GM12878 (cell line): ENCODE results near the gene PITPNM1. TPM values are rescaled to one million over a fixed set of nuclear protein-coding genes. Genes with fewer than 3 reads are reported as not detected.
A peak's percentile ranks its signal among the peaks of the same experiment; 100 is the strongest.

ENCODE experiments used
- ATAC-seq: fragments of 200-7000 bp; cut with Tn5 transposase; 3 replicates; pipeline ENCODE4 v1.9.1; 2020; ENCODE audit warnings: mild to moderate bottlenecking, moderate library complexity
- BruUV-seq: library from RNA; stranded (reverse); fragments of 400-500 nt; replicated peaks from 2 replicates; lab custom pipeline; 2021; lab: Mats Ljungman, UMichigan
- CTCF ChIA-PET: fragments of 300-600 bp; sonication (Branson Sonifier 250); formaldehyde crosslinking; extraction: SDS; loops from one replicate; lab custom pipeline; 2021; ENCODE audit warnings: inconsistent platforms; lab: Yijun Ruan, JAX
- POLR2A ChIA-PET: fragments of 350-600 bp; formaldehyde crosslinking; extraction: SDS; loops from one replicate; lab custom pipeline; 2021; ENCODE audit warnings: inconsistent platforms; lab: Charles Lee
- RAD21 ChIA-PET: fragments of 300-600 bp; sonication (Branson Sonifier 250); formaldehyde crosslinking; loops from one replicate; lab custom pipeline; 2023; ENCODE audit warnings: antibody characterized with exemption; ENCODE audit not compliant: unreplicated experiment; lab: Charles Lee
- SMC1A ChIA-PET: fragments of 300-600 bp; sonication (Branson Sonifier 250); formaldehyde crosslinking; loops from one replicate; lab custom pipeline; 2023; ENCODE audit not compliant: unreplicated experiment, uncharacterized antibody; lab: Charles Lee
- DNase-seq: peaks from one replicate; pipeline ENCODE4 v3.0.0-alpha.2; 2011; ENCODE audit warnings: low read depth, low spot score
- FAIRE-seq: peaks from 3 replicates; lab custom pipeline; 2011; peaks lifted over from hg19 to GRCh38; lab: Jason Lieb, UNC
- H2AFZ ChIP-seq: 2 replicates; pipeline ENCODE4 v1.6.0; 2011; ENCODE audit warnings: low read depth, low read length, control low read depth; ENCODE audit not compliant: control insufficient read depth
- H3K27ac ChIP-seq: 2 replicates; pipeline ENCODE4 v1.5.1; 2011; ENCODE audit warnings: control low read depth; ENCODE audit not compliant: control insufficient read depth, insufficient read depth
- H3K27me3 ChIP-seq, 2 experiments: replicated peaks in 1 of 2; 2 replicates each; pipeline versions ENCODE4 v1.6.0 to v1.6.1; 2011; ENCODE audit warnings: low read length in 1 of 2; ENCODE audit not compliant: control insufficient read depth in 2 of 2, insufficient read depth in 2 of 2
- H3K36me3 ChIP-seq, 2 experiments: 2 replicates each; pipeline ENCODE4 v1.5.1; 2011; ENCODE audit warnings: low read length in 1 of 2; ENCODE audit not compliant: control insufficient read depth in 2 of 2, insufficient read depth in 2 of 2
- H3K4me1 ChIP-seq: 2 replicates; pipeline ENCODE4 v1.6.1; 2011; ENCODE audit warnings: mild to moderate bottlenecking, low read length, moderate library complexity, mixed read lengths; ENCODE audit not compliant: control insufficient read depth, insufficient read depth
- H3K4me2 ChIP-seq: 2 replicates; pipeline ENCODE4 v1.6.0; 2011; ENCODE audit warnings: control low read depth; ENCODE audit not compliant: control insufficient read depth, insufficient read depth
- H3K4me3 ChIP-seq: fragments of 200-600 bp; sonication (generic); 2 replicates; pipeline ENCODE4 v1.5.1; 2016
- H3K79me2 ChIP-seq: 2 replicates; pipeline ENCODE4 v1.6.0; 2011; ENCODE audit warnings: low read length; ENCODE audit not compliant: control insufficient read depth, insufficient read depth
- H3K9ac ChIP-seq: 2 replicates; pipeline ENCODE4 v1.8.0; 2011; ENCODE audit warnings: low read length, control low read depth, mixed read lengths; ENCODE audit not compliant: control insufficient read depth, insufficient read depth
- H3K9me3 ChIP-seq: replicated peaks from 3 replicates; pipeline ENCODE4 v1.5.1; 2011; ENCODE audit warnings: mild to moderate bottlenecking, low read length; ENCODE audit not compliant: control insufficient read depth, insufficient read depth
- H4K20me1 ChIP-seq: 2 replicates; pipeline ENCODE4 v1.6.0; 2011; ENCODE audit not compliant: control insufficient read depth, insufficient read depth
- SKIL ChIP-seq: fragments of 450-650 bp; IDR thresholded peaks from 2 replicates; pipeline ENCODE4 v1.6.1; 2017; ENCODE audit warnings: mild to moderate bottlenecking, low read depth, inconsistent platforms; ENCODE audit not compliant: poor library complexity, severe bottlenecking
- WGBS: methylation state at CpG from one replicate; pipeline ENCODE4 v1.1.6; 2016; ENCODE audit warnings: low lambda C conversion rate; ENCODE audit not compliant: insufficient replicate concordance, insufficient coverage; ENCODE audit errors: missing lambda C conversion rate; 5-methylcytosine and 5-hydroxymethylcytosine counted together
- in situ Hi-C: fragments of 300-500 bp; cut with MboI; formaldehyde crosslinking; loops from 9 replicates; pipeline ENCODE4 v1.14.3; 2018; ENCODE audit warnings: mixed read lengths
- intact Hi-C: fragments of 100-400 bp; cut with micrococcal nuclease; formaldehyde crosslinking; loops from one replicate; pipeline ENCODE4 v1.14.2; 2022; ENCODE audit not compliant: unreplicated experiment
- polyA plus RNA-seq, 11 experiments: library from polyadenylated mRNA; depleted of rRNA in 4 of 11; unstranded in 6 of 11; stranded (reverse) in 5 of 11; fragments of >200 nt; fragmentation: Nextera tagmentation in 4 of 11; fragmentation: Illumina TruSeq in 1 of 11; extraction: Ambion mirVana in 4 of 11; extraction: Trizol in 1 of 11; gene quantifications; 1 replicate in 1 of 11; 2 replicates in 10 of 11; pipeline versions ENCODE4 v1.2.1 to v1.2.3, GENCODE V29; 2011 to 2016; ENCODE audit warnings: inconsistent platforms in 2 of 11, missing spikeins in 2 of 11, low read depth in 1 of 11
- total RNA-seq, 4 experiments: library from RNA; depleted of rRNA in 3 of 4; stranded (reverse); fragments of >200 nt in 3 of 4; fragmentation: Illumina TruSeq in 1 of 4; extraction: Trizol in 1 of 4; gene quantifications; 2 replicates each; pipeline versions ENCODE4 v1.2.1 to v1.2.3, GENCODE V29; 2013 to 2021

The PITPNM1 gene
- total and polyA plus RNA-seq, 10 of the 15 experiments (the other 5 are each of a cell fraction or from before 2014, with no cell fraction given), result 0.11 to 56.8 (median 16.5) TPM

DNA sequence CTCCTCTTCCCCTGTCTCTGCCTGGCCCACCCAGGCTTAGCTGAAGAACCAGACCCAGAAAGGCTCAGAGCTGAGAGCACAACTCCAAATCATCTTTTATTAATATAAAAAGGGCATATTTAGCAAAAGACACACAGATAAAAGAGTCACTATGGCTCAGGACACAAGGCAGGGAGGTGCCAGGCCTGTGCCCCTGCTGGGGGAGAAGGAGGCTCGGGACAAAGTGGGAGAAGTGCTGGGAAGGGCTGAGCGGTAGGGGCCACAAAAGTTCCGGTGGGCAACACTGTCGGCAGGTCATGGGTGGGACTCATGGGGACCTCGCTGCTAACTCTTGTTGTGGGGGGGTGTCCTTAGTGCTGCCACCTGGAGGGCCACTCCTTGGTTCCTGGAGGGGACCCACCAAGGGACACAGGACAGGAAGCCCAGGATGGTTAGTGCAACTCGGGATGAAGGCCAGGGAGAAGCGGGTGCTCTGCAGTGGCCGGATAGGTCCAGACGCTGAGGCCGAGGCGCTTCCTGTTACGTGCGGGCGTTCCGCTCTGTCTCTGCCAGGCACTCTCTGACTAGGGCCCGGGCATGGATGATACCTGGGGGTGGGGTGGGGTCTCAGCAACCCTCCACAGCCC, 1.4 kb upstream of the PITPNM1 start:
- H4K20me1 ChIP-seq, result no peaks in the 10 kb centered on the region
- H3K27me3 ChIP-seq, result no peaks in the 10 kb centered on the region; a peak in 1 of 4 replicates
- ChIA-PET SMC1A (interaction anchor here (1.0 to 4.3 kb wide), 4 partner anchors 20 to 100 kb away, joined by 3 to 23 read pairs (median 6); partner anchors contain the start of gene PTPRCAP), RAD21 (interaction anchor here (1.1 to 2.8 kb wide), 7 partner anchors 24 to 115 kb away, joined by 3 to 19 read pairs (median 4); partner anchors contain the start of genes AIP, PPP1CA, PTPRCAP and RAD9A), CTCF (interaction anchor here (0.7 to 2.9 kb wide), 10 partner anchors 17 to 153 kb away, joined by 3 to 30 read pairs (median 4); partner anchors contain the start of genes POLD4, PPP1CA and TBC1D10C), POLR2A (interaction anchor here (1.5 to 2.3 kb wide), 2 partner anchors 38 to 105 kb away, joined by 4 to 6 read pairs; partner anchors contain the start of genes PPP1CA and TMEM134)
- H3K27ac ChIP-seq, result peak overlapping the region; percentile 17; the same call in 1 of the 2 replicates
- in situ Hi-C loops, result no loop called here
- no peak for TF ChIP-seq SKIL
- intact Hi-C loops, result loop anchor here (1.0 to 5.0 kb wide), 7 partner anchors 20 to 150 kb away; partner anchors contain the start of genes PPP1CA and PTPRCAP
- no peak for FAIRE-seq
- H2AFZ ChIP-seq, result no peak overlapping the region
- WGBS, result 84% methylated on average over 16 of the region's 16 CpGs
- peaks cover 32% of the 10 kb centered on the region for H3K79me2 ChIP-seq
- TSS peak; percentile 83 for BruUV-seq
- no peak for DNase-seq
- no peaks in the 10 kb centered on the region for H3K9me3 ChIP-seq
- H3K4me1 ChIP-seq, result peaks cover 27% of the 10 kb centered on the region
- peak overlapping the region; percentile 99 for H3K4me2 ChIP-seq
- H3K36me3 ChIP-seq, result peaks cover 0 to 3% of the 10 kb centered on the region in 2 experiments; a peak in 2 of 4 replicates
- no peak for ATAC-seq
- H3K4me3 ChIP-seq, result peak overlapping the region; percentile 82; the same call in 1 of the 2 replicates
- H3K9ac ChIP-seq, result peak overlapping the region; percentile 38
